Neural cell (in vitro differentiated cells): ENCODE results near the gene ABCF3. TPM values are rescaled to one million over a fixed set of nuclear protein-coding genes. Genes with fewer than 3 reads are reported as not detected.

Experiments
- H2AFZ ChIP-seq: fragments of 200-600, 300-800 bp; sonication (generic), shearing (Covaris generic); 2 replicates; pipeline ENCODE4 v1.6.0; 2014; ENCODE audit warnings: low read depth, mild to moderate bottlenecking, antibody characterized with exemption, low read length, moderate library complexity
- H3F3A ChIP-seq: fragments of 200-600 bp; shearing (Covaris generic); 2 replicates; pipeline ENCODE4 v1.6.1; 2016; ENCODE audit warnings: mild to moderate bottlenecking, moderate library complexity, mixed read lengths, antibody characterized with exemption, low read length; ENCODE audit not compliant: insufficient read depth, poor library complexity, severe bottlenecking
- H3K27ac ChIP-seq: fragments of 200-600, 300-800 bp; sonication (generic), shearing (Covaris generic); 2 replicates; pipeline ENCODE4 v1.5.1; 2014; ENCODE audit warnings: mild to moderate bottlenecking, low read length, moderate library complexity
- H3K27me3 ChIP-seq: fragments of 300-800, 200-600 bp; sonication (generic), shearing (Covaris generic); 2 replicates; pipeline ENCODE4 v1.6.0; 2014; ENCODE audit warnings: mild to moderate bottlenecking, low read depth, low read length, moderate library complexity; ENCODE audit not compliant: insufficient read depth
- H3K36me3 ChIP-seq: fragments of 300-800, 200-600 bp; sonication (generic), shearing (Covaris generic); 2 replicates; pipeline ENCODE4 v1.5.1; 2014; ENCODE audit warnings: mild to moderate bottlenecking, antibody characterized with exemption, low read length, moderate library complexity; ENCODE audit not compliant: insufficient read depth
- H3K4me2 ChIP-seq: fragments of 300-800, 200-600 bp; sonication (generic), shearing (Covaris generic); 2 replicates; pipeline ENCODE4 v1.6.0; 2014; ENCODE audit warnings: mild to moderate bottlenecking, low read length
- H3K4me3 ChIP-seq: fragments of 300-800, 200-600 bp; sonication (generic), shearing (Covaris generic); 2 replicates; pipeline ENCODE4 v1.5.1; 2014; ENCODE audit warnings: mild to moderate bottlenecking, low read length, moderate library complexity
- H3K79me2 ChIP-seq: fragments of 200-600 bp; shearing (Covaris generic); replicated peaks from 2 replicates; pipeline ENCODE4 v1.6.0; 2014; ENCODE audit warnings: mild to moderate bottlenecking, low read length, moderate library complexity; ENCODE audit not compliant: insufficient read depth
- H3K9ac ChIP-seq: fragments of 300-800, 200-600 bp; sonication (generic), shearing (Covaris generic); 2 replicates; pipeline ENCODE4 v1.6.1; 2016; ENCODE audit warnings: mild to moderate bottlenecking, low read length, mixed read lengths
- H3K9me2 ChIP-seq: fragments of 200-600 bp; shearing (Covaris generic); 2 replicates; pipeline ENCODE4 v1.6.1; 2016; ENCODE audit warnings: mild to moderate bottlenecking, low read length, mixed read lengths; ENCODE audit not compliant: insufficient read depth
- H3K9me3 ChIP-seq: fragments of 200-600, 300-800 bp; sonication (generic), shearing (Covaris generic); 2 replicates; pipeline ENCODE4 v1.6.1; 2016; ENCODE audit warnings: mild to moderate bottlenecking, mixed run types, low read length, moderate library complexity, mixed read lengths
- H4K20me1 ChIP-seq: fragments of 200-600 bp; shearing (Covaris generic); 2 replicates; pipeline ENCODE4 v1.6.1; 2016; ENCODE audit warnings: mild to moderate bottlenecking, mixed run types; ENCODE audit not compliant: insufficient read depth
- EP300 ChIP-seq: fragments of 450-650 bp; conservative IDR thresholded peaks from 2 replicates; pipeline ENCODE4 v1.6.1; 2014; ENCODE audit warnings: antibody characterized with exemption, mild to moderate bottlenecking, moderate library complexity; ENCODE audit not compliant: poor library complexity, severe bottlenecking
- EZH2 ChIP-seq: fragments of 200-600, 300-800 bp; shearing (Covaris generic), sonication (generic); IDR thresholded peaks from 2 replicates; pipeline ENCODE4 v1.6.1; 2014; ENCODE audit warnings: antibody characterized with exemption, low read length, borderline replicate concordance, mild to moderate bottlenecking; ENCODE audit not compliant: insufficient read depth, poor library complexity, severe bottlenecking
- MXI1 ChIP-seq: fragments of 450-650 bp; conservative IDR thresholded peaks from 2 replicates; pipeline ENCODE4 v1.6.1; 2014; ENCODE audit warnings: antibody characterized with exemption, mild to moderate bottlenecking; ENCODE audit not compliant: poor library complexity, severe bottlenecking
- POLR2AphosphoS5 ChIP-seq: IDR thresholded peaks from 2 replicates; pipeline ENCODE4 v1.6.1; 2012
- RAD21 ChIP-seq: fragments of 450-650 bp; conservative IDR thresholded peaks from 2 replicates; pipeline ENCODE4 v1.6.1; 2014; ENCODE audit warnings: antibody characterized with exemption, mild to moderate bottlenecking, moderate library complexity
- REST ChIP-seq: IDR thresholded peaks from 2 replicates; pipeline ENCODE4 v1.6.1; 2012; ENCODE audit warnings: borderline replicate concordance
- SMC3 ChIP-seq: fragments of 450-650 bp; conservative IDR thresholded peaks from 2 replicates; pipeline ENCODE4 v1.6.1; 2014; ENCODE audit warnings: antibody characterized with exemption, mild to moderate bottlenecking, moderate library complexity; ENCODE audit not compliant: poor library complexity
- TAF1 ChIP-seq: IDR thresholded peaks from 2 replicates; pipeline ENCODE4 v1.6.1; 2012; ENCODE audit warnings: low read depth
- polyA plus RNA-seq: library from polyadenylated mRNA; depleted of rRNA; stranded (reverse); fragments of >200 nt; gene quantifications from 2 replicates; pipeline ENCODE4 v1.2.3, GENCODE V29; 2014
- TF ChIP-seq, protein P1 (sequence below): fragments of 450-650 bp; IDR thresholded peaks from 2 replicates; pipeline ENCODE4 v1.5.1; 2014; ENCODE audit warnings: antibody characterized with exemption, mild to moderate bottlenecking, moderate library complexity; ENCODE audit not compliant: poor library complexity, severe bottlenecking

ABCF3 gene
- polyA plus RNA-seq, 1 donor from 2014 or later, result 40.3 TPM

DNA sequence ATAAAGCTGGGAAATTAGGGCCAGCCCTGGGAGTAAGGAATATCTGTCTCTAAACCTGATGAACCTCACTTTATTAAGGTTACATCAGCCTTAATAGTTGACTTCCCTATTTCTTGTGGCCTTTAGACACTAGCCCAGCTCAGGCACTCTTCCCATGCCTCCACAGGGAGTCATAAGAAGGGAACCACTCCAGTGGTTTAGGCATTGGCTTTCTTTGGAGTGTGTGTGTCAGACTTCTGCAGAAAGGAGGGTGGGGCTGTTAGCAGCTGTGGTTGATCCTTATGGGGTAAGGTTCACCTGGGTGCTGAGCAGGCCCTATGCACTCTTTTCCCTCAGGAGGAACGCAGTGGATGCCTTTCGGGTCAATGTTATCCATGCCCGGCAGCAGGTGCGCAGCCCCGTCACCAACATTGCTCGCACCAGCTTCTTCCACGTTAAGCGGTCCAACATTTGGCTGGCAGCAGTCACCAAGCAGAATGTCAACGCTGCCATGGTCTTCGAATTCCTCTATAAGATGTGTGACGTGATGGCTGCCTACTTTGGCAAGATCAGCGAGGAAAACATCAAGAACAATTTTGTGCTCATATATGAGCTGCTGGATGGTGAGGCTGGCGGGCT lies 7.4 kb upstream of the ABCF3 start:
- Histone ChIP-seq H3K9me3 (no peaks in the 10 kb centered on the region), H3K27me3 (no peaks in the 10 kb centered on the region), H3K36me3 (peaks cover 11% of the 10 kb centered on the region), H3K9me2 (no peaks in the 10 kb centered on the region), H3K4me2 (no peak overlapping the region), H3K79me2 (peaks cover 33% of the 10 kb centered on the region), H4K20me1 (peaks cover 6% of the 10 kb centered on the region), H3K9ac (no peak overlapping the region), H3K27ac (no peak overlapping the region), H3F3A (no peaks in the 10 kb centered on the region), H2AFZ (no peak overlapping the region), H3K4me3 (no peak overlapping the region)
- TF ChIP-seq REST (no peak), EP300 (no peak), TAF1 (no peak), SMC3 (no peak), POLR2AphosphoS5 (no peak), EZH2 (no peak)
- TF ChIP-seq, protein P1, sequence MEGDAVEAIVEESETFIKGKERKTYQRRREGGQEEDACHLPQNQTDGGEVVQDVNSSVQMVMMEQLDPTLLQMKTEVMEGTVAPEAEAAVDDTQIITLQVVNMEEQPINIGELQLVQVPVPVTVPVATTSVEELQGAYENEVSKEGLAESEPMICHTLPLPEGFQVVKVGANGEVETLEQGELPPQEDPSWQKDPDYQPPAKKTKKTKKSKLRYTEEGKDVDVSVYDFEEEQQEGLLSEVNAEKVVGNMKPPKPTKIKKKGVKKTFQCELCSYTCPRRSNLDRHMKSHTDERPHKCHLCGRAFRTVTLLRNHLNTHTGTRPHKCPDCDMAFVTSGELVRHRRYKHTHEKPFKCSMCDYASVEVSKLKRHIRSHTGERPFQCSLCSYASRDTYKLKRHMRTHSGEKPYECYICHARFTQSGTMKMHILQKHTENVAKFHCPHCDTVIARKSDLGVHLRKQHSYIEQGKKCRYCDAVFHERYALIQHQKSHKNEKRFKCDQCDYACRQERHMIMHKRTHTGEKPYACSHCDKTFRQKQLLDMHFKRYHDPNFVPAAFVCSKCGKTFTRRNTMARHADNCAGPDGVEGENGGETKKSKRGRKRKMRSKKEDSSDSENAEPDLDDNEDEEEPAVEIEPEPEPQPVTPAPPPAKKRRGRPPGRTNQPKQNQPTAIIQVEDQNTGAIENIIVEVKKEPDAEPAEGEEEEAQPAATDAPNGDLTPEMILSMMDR, result no peak

DNA sequence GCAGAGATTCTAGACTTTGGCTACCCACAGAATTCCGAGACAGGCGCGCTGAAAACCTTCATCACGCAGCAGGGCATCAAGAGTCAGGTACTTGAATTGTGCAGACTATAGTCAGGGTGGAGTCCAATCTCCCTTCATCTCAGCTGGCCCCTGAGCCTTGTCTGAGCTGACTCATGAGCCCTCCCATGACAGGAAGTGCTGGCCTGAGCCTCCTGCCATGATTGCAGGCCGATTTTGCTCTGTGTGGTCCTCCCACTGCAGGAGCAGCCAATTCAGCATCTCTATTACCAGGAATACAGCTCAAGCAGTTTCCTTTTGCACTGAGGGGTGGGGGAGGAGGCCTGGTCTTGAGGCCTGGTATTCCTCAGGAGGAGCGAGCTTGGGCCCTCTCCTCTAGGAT lies 5.8 kb upstream of the ABCF3 start:
- H3K79me2 ChIP-seq, result peaks cover 29% of the 10 kb centered on the region
- H3K36me3 ChIP-seq, result peaks cover 11% of the 10 kb centered on the region

More for the DNA sequence above, 5.8 kb upstream of the ABCF3 start:
- H3K9ac ChIP-seq, result no peak overlapping the region
- no peaks in the 10 kb centered on the region for H3K27me3 ChIP-seq
- H3K27ac ChIP-seq, result no peak overlapping the region
- H3K4me3 ChIP-seq, result no peak overlapping the region
- peaks cover 6% of the 10 kb centered on the region for H4K20me1 ChIP-seq
- H3K4me2 ChIP-seq, result no peak overlapping the region
- H3K9me3 ChIP-seq, result no peaks in the 10 kb centered on the region
- H2AFZ ChIP-seq, result no peak overlapping the region
- TF ChIP-seq SMC3, result no peak
- no peak for TF ChIP-seq EZH2
- no peak for TF ChIP-seq MXI1
- no peak for TF ChIP-seq TAF1
- TF ChIP-seq RAD21, result no peak
- no peak for TF ChIP-seq EP300
- TF ChIP-seq REST, result no peak
- H3K9me2 ChIP-seq, result no peaks in the 10 kb centered on the region
- H3F3A ChIP-seq, result no peaks in the 10 kb centered on the region
